Measurements from ENCODE around the gene MED16. TPM values are rescaled to one million over a fixed set of nuclear protein-coding genes. Genes with fewer than 3 reads are reported as not detected.

MED16 gene
- total and polyA plus RNA-seq, 10 of the 15 experiments (the other 5 are each of a cell fraction or from before 2014, with no cell fraction given), result 0.56 to 51.1 (median 13.6) TPM

- peaks cover 10% of the 10 kb centered on the region for H3K79me2 ChIP-seq (ENCODE audit: control insufficient read depth, insufficient read depth, low read length)
Measured at GRCh38 chr19:904545-904944, 11.6 kb upstream of the MED16 start.

More at GRCh38 chr19:904545-904944, 11.6 kb upstream of the MED16 start:
- RAD21 ChIA-PET (ENCODE audit: unreplicated experiment), result no interaction called here
- H3K4me3 ChIP-seq, result no peak overlapping the region
- FAIRE-seq (no peak), ATAC-seq (no peak), DNase-seq (ENCODE audit: low read depth, low spot score) (no peak)
- H3K27me3 ChIP-seq (replicated peaks in 1 of 2; ENCODE audit: control insufficient read depth in 2 of 2, insufficient read depth in 2 of 2, low read length in 1 of 2), result no peaks in the 10 kb centered on the region
- SMC1A ChIA-PET (ENCODE audit: uncharacterized antibody, unreplicated experiment), result no interaction called here
- no peaks in the 10 kb centered on the region for H4K20me1 ChIP-seq (ENCODE audit: control insufficient read depth, insufficient read depth)
- H3K4me1 ChIP-seq (ENCODE audit: control insufficient read depth, insufficient read depth, low read length), result peaks cover 31% of the 10 kb centered on the region
- CTCF ChIA-PET, result interaction anchor here (0.6 to 0.8 kb wide), 2 partner anchors 11 to 18 kb away, joined by 3 read pairs; partner anchors contain the start of genes MED16 and RNU6-9
- TF ChIP-seq NR2C1 (IDR thresholded peaks at IDR 0.05), result no peak
- TF ChIP-seq CEBPB (IDR thresholded peaks at IDR 0.05; ENCODE audit: borderline replicate concordance in 1 of 2, low read depth in 2 of 2, low read length in 2 of 2), result no peak
- no peak for TF ChIP-seq IRF3 (IDR thresholded peaks at IDR 0.05)
- TF ChIP-seq ZBTB4 (CRISPR knock-in tag; IDR thresholded peaks at IDR 0.05), result no peak
- no peak for TF ChIP-seq YBX1 (IDR thresholded peaks at IDR 0.05)
- no peak for TF ChIP-seq KLF5 (IDR thresholded peaks at IDR 0.05; ENCODE audit: partially characterized antibody)
- no peak for TF ChIP-seq HSF1 (IDR thresholded peaks at IDR 0.05; ENCODE audit: low read depth, low read length)
- TF ChIP-seq RCOR1 (conservative IDR thresholded peaks at IDR 0.05; ENCODE audit: low read depth, low read length), result no peak
- BruUV-seq (replicated peaks), result no TSS peak
- no peaks in the 10 kb centered on the region for H3K9me3 ChIP-seq (replicated peaks; ENCODE audit: control insufficient read depth, insufficient read depth, low read length)
- peaks cover 0 to 4% of the 10 kb centered on the region in 2 experiments; a peak in 1 of 4 replicates for H3K36me3 ChIP-seq (ENCODE audit: control insufficient read depth in 2 of 2, insufficient read depth in 2 of 2, low read length in 1 of 2)
- H2AFZ ChIP-seq (ENCODE audit: control insufficient read depth, low read depth, low read length), result no peak overlapping the region
- POLR2A ChIA-PET, result no interaction called here
- H3K4me2 ChIP-seq (ENCODE audit: control insufficient read depth, insufficient read depth), result no peak overlapping the region
- WGBS (ENCODE audit: insufficient coverage, insufficient replicate concordance, low lambda C conversion rate, missing lambda C conversion rate), result 90% methylated on average over 8 of the region's 8 CpGs
- in situ Hi-C loops (cut with MboI), result no loop called here
- no peak overlapping the region for H3K9ac ChIP-seq (ENCODE audit: control insufficient read depth, insufficient read depth, low read length)
- intact Hi-C loops (cut with micrococcal nuclease; ENCODE audit: unreplicated experiment), result no loop called here
- H3K27ac ChIP-seq (ENCODE audit: control insufficient read depth, insufficient read depth), result no peak overlapping the region
